ENCODE results near the gene C16orf96. TPM values are rescaled to one million over a fixed set of nuclear protein-coding genes. Genes with fewer than 3 reads are reported as not detected.

The C16orf96 gene
- total RNA-seq, 1 experiment from 2014 or later: 0.15 TPM

- Histone ChIP-seq H3K9me3 (ENCODE audit: control insufficient read depth, insufficient read depth, low read depth, low read length) (no peaks in the 10 kb centered on the region; the same call in 1 of the 2 replicates), H3K4me1 (ENCODE audit: control insufficient read depth, insufficient read depth, low read length) (no peaks in the 10 kb centered on the region), H3K36me3 (ENCODE audit: control insufficient read depth, insufficient read depth, low read length) (no peaks in the 10 kb centered on the region), H3K4me3 (ENCODE audit: low read depth in 2 of 2, low read length in 2 of 2) (no peak overlapping the region), H3K27ac (ENCODE audit: low read length) (no peak overlapping the region), H3K27me3 (ENCODE audit: control insufficient read depth, insufficient read depth, low read length) (no peaks in the 10 kb centered on the region)
- DNase-seq (ENCODE audit: low read depth, low spot score) (no peak), ATAC-seq (no peak)
- BruUV-seq (replicated peaks): no TSS peak
- intact Hi-C loops (cut with micrococcal nuclease; ENCODE audit: unreplicated experiment): no loop called here
- TF ChIP-seq SIN3A (IDR thresholded peaks at IDR 0.05; ENCODE audit: borderline replicate concordance, insufficient read depth, low read depth, low read length) (no peak), REST (IDR thresholded peaks at IDR 0.05; ENCODE audit: insufficient read depth in 1 of 2, low read depth in 2 of 2, low read length in 1 of 2) (no peak), POLR2AphosphoS5 (IDR thresholded peaks at IDR 0.05; ENCODE audit: low read depth, low read length) (no peak), TCF7L2 (IDR thresholded peaks at IDR 0.05; ENCODE audit: low read depth, low read length) (no peak), CTCF (IDR thresholded peaks at IDR 0.05) (no peak)
- ChIA-PET CTCF (interaction anchor here (0.6 kb wide), 1 partner anchor 14 kb away, joined by 3 read pairs; no protein-coding TSS in a partner anchor), POLR2A (no interaction called here)
- in situ Hi-C loops (cut with HindIII; ENCODE audit: low pct_unique_long_range_greater_than_20kb, low sequenced_read_pairs): no loop called here
Observed at GRCh38 chr16:4583906-4584305, 27.8 kb downstream of the C16orf96 start.

GRCh38 chr16:4586291-4586690 is 30.2 kb downstream of the C16orf96 start:
- ChIA-PET POLR2A (interaction anchor here (0.6 kb wide), 1 partner anchor 186 kb away, joined by 3 read pairs; no protein-coding TSS in a partner anchor), CTCF (interaction anchor here (0.6 to 1.1 kb wide), 5 partner anchors 9 to 158 kb away, joined by 3 to 6 read pairs (median 4); no protein-coding TSS in a partner anchor)
- Histone ChIP-seq H3K36me3 (ENCODE audit: control insufficient read depth, insufficient read depth, low read length) (no peaks in the 10 kb centered on the region), H3K9me3 (ENCODE audit: control insufficient read depth, insufficient read depth, low read depth, low read length) (no peaks in the 10 kb centered on the region; the same call in 1 of the 2 replicates), H3K4me1 (ENCODE audit: control insufficient read depth, insufficient read depth, low read length) (no peaks in the 10 kb centered on the region), H3K27ac (ENCODE audit: low read length) (no peak overlapping the region), H3K4me3 (ENCODE audit: low read depth in 2 of 2, low read length in 2 of 2) (no peak overlapping the region), H3K27me3 (ENCODE audit: control insufficient read depth, insufficient read depth, low read length) (no peaks in the 10 kb centered on the region)
- intact Hi-C loops (cut with micrococcal nuclease; ENCODE audit: unreplicated experiment): loop anchor here (5.0 kb wide), 2 partner anchors 69 to 84 kb away; no protein-coding TSS in a partner anchor
- TF ChIP-seq TCF7L2 (IDR thresholded peaks at IDR 0.05; ENCODE audit: low read depth, low read length) (no peak), POLR2AphosphoS5 (IDR thresholded peaks at IDR 0.05; ENCODE audit: low read depth, low read length) (no peak), CTCF (IDR thresholded peaks at IDR 0.05) (no peak), REST (IDR thresholded peaks at IDR 0.05; ENCODE audit: insufficient read depth in 1 of 2, low read depth in 2 of 2, low read length in 1 of 2) (no peak), SIN3A (IDR thresholded peaks at IDR 0.05; ENCODE audit: borderline replicate concordance, insufficient read depth, low read depth, low read length) (no peak)
- no peak for ATAC-seq
- no TSS peak for BruUV-seq (replicated peaks)
- no peak for DNase-seq (ENCODE audit: low read depth, low spot score)
- in situ Hi-C loops (cut with HindIII; ENCODE audit: low pct_unique_long_range_greater_than_20kb, low sequenced_read_pairs): no loop called here

Measured in Panc1 (cell line).